RCC 7860 (cell line): ENCODE measurements around the gene DNAJC7.

ENCODE experiments used
- DNase-seq: peaks from one replicate; pipeline ENCODE4 v3.0.0-alpha.2; 2015; ENCODE audit warnings: low spot score
- FAIRE-seq: peaks from 2 replicates; lab custom pipeline; 2012; peaks lifted over from hg19 to GRCh38; lab: Jason Lieb, UNC

The DNAJC7 gene

DNA sequence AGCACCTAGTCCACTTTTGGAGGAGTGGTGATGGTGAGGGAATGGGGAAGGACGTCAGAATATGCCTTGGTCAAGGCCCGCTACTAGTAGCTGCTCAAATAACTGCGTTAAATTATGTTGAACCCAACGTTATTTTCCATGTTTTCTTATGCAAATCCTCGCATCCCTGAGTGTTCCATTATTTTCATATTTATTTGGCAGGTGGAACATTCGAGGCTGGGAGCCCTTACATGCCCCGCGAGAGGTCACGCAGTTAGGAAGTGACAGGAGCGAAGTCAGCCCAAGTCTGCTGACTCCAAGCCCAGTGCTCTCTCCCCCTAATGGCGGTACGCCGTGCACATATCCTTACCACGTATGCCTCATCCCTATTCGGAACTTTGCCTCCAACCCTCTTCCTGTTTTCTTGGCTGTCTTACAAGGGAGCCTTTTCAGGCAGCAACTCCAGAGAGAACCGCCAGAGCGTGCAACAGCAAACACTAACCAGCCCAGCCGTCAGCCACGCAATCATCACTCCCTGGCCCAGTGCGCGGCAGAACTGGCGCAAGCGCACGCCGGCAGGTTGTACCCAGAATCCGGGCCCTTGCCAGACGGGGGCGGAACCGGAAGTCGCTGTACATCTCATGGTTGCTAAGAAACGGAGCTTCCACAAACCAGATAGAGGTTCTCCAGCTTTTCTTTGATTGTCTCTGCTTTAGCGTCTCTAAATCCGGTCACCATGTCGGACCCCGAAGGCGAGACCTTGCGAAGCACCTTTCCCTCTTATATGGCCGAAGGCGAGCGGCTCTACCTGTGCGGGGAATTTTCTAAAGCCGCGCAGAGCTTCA lies 87.0 kb downstream of the DNAJC7 start, which contains the start of gene ODAD4:
Gene ODAD4, plus strand, starts transcription at position 609 of the 824 bp plus-strand sequence. Its CDS starts 107 bp downstream, at position 716.
- peak; percentile 97 for DNase-seq
- FAIRE-seq = peak; percentile 86

DNA sequence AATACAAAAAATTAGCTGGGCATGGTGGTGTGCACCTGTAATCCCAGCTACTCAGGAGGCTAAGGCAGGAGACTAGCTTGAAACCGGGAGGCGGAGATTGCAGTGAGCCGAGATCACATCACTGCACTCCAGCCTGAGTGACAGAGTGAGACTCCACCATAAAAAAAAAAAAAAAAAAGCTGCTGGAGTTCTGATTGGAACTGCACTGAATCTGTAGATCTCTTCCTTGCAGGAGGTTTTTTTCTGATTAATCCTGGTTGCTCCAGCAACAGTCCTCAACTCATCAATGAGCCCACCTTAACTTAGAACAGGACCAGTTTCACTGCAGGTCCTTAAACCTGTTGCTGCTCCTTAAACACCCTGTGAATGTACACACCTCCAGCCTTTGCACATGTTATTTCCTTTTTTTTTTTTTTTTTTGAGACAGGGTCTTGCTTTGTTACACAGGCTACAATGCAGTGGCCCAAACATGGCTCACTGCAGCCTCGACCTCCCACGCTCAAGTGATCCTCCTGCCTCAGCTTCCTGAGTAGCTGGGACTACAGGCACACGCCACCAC lies 88.5 kb downstream of the DNAJC7 start:
- FAIRE-seq = no peak
- no peak for DNase-seq
